HepG2 (cell line): Measurements from ENCODE around the gene EPB41L2. TPM values are rescaled to one million over a fixed set of nuclear protein-coding genes. Genes with fewer than 3 reads are reported as not detected.
A peak's percentile ranks its signal among the peaks of the same experiment; 100 is the strongest.

Source experiments
- ETS1 ChIP-seq: sonication (generic); formaldehyde crosslinking; IDR thresholded peaks from 2 replicates; pipeline ENCODE4 v1.4.0; 2020; ENCODE audit warnings: missing genetic modification reagents
- FLYWCH1 ChIP-seq: sonication (generic); formaldehyde crosslinking; IDR thresholded peaks from 2 replicates; pipeline ENCODE4 v1.8.1; 2023; ENCODE audit warnings: mild to moderate bottlenecking, missing genetic modification reagents
- FOSL1 ChIP-seq: sonication (generic); formaldehyde crosslinking; IDR thresholded peaks from 2 replicates; pipeline ENCODE4 v1.9.0; 2021; ENCODE audit warnings: missing genetic modification reagents, borderline replicate concordance
- FOXO4 ChIP-seq: sonication (generic); formaldehyde crosslinking; conservative IDR thresholded peaks from 2 replicates; pipeline ENCODE4 v1.8.1; 2023; ENCODE audit warnings: missing genetic modification reagents
- HNRNPH1 ChIP-seq: fragments of 200-400 bp; formaldehyde crosslinking; optimal IDR thresholded peaks from 2 replicates; pipeline ENCODE3; 2017; ENCODE audit warnings: mild to moderate bottlenecking, low read depth, low read length
- MED1 ChIP-seq: sonication (generic); formaldehyde crosslinking; IDR thresholded peaks from 2 replicates; pipeline ENCODE4 v1.4.0; 2020; ENCODE audit warnings: missing genetic modification reagents
- MXD4 ChIP-seq: IDR thresholded peaks from 2 replicates; pipeline ENCODE4 v1.6.1; 2016; ENCODE audit warnings: mild to moderate bottlenecking, missing biosample characterization, missing genetic modification reagents
- NFYB ChIP-seq: sonication (generic); formaldehyde crosslinking; IDR thresholded peaks from 2 replicates; pipeline ENCODE4 v1.4.0; 2020; ENCODE audit warnings: missing genetic modification reagents
- NKX3-1 ChIP-seq: sonication (generic); formaldehyde crosslinking; IDR thresholded peaks from 2 replicates; pipeline ENCODE4 v1.5.0; 2020; ENCODE audit warnings: missing genetic modification reagents
- PPARG ChIP-seq: conservative IDR thresholded peaks from 2 replicates; pipeline ENCODE4 v1.6.1; 2016; ENCODE audit warnings: missing biosample characterization, missing genetic modification reagents
- TAF1 ChIP-seq: sonication (generic); formaldehyde crosslinking; IDR thresholded peaks from 2 replicates; pipeline ENCODE4 v1.4.0; 2020; ENCODE audit warnings: missing genetic modification reagents
- TRIM22 ChIP-seq: fragments of 450-650 bp; IDR thresholded peaks from 2 replicates; pipeline ENCODE4 v1.6.1; 2017
- USF2 ChIP-seq, 2 experiments: sonication (generic) in 1 of 2; formaldehyde crosslinking in 1 of 2; IDR thresholded peaks; 2 replicates each; pipeline versions ENCODE4 v1.5.1 to v1.6.1; 2011 to 2020; ENCODE audit warnings: borderline replicate concordance in 1 of 2, low read depth in 1 of 2, low read length in 1 of 2, mild to moderate bottlenecking in 1 of 2, missing genetic modification reagents in 1 of 2, moderate library complexity in 1 of 2
- ZBTB8A ChIP-seq: sonication (generic); formaldehyde crosslinking; IDR thresholded peaks from 2 replicates; pipeline ENCODE4 v1.4.0; 2020; ENCODE audit warnings: mild to moderate bottlenecking, low read depth, missing genetic modification reagents, borderline replicate concordance
- ZFP82 ChIP-seq: sonication (generic); formaldehyde crosslinking; IDR thresholded peaks from 2 replicates; pipeline ENCODE4 v1.5.1; 2020; ENCODE audit warnings: mild to moderate bottlenecking, missing genetic modification reagents, borderline replicate concordance
- ZNF138 ChIP-seq: sonication (generic); formaldehyde crosslinking; IDR thresholded peaks from 2 replicates; pipeline ENCODE4 v1.5.0; 2020; ENCODE audit warnings: mild to moderate bottlenecking, low read depth, missing genetic modification reagents
- ZNF18 ChIP-seq: sonication (generic); formaldehyde crosslinking; IDR thresholded peaks from 2 replicates; pipeline ENCODE4 v1.8.0; 2022; ENCODE audit warnings: mild to moderate bottlenecking, missing genetic modification reagents; ENCODE audit not compliant: insufficient replicate concordance
- ZNF256 ChIP-seq: sonication (generic); formaldehyde crosslinking; conservative IDR thresholded peaks from 2 replicates; pipeline ENCODE4 v1.4.0; 2020; ENCODE audit warnings: missing genetic modification reagents
- ZNF670 ChIP-seq: sonication (generic); formaldehyde crosslinking; IDR thresholded peaks from 2 replicates; pipeline ENCODE4 v1.8.0; 2022; ENCODE audit warnings: mild to moderate bottlenecking, missing genetic modification reagents, borderline replicate concordance
- ZNF891 ChIP-seq: sonication (generic); formaldehyde crosslinking; IDR thresholded peaks from 2 replicates; pipeline ENCODE4 v1.5.0; 2020; ENCODE audit warnings: mild to moderate bottlenecking, missing genetic modification reagents
- polyA plus RNA-seq, 8 experiments: library from polyadenylated mRNA; depleted of rRNA in 3 of 8; stranded (reverse) in 7 of 8; unstranded in 1 of 8; fragments of >200 nt; fragmentation: Illumina TruSeq in 4 of 8; extraction: Trizol in 4 of 8; gene quantifications; 2 replicates each; pipeline versions ENCODE4 v1.2.1 to v1.2.3, GENCODE V29; 2011 to 2016; ENCODE audit warnings: low read depth in 4 of 8, missing spikeins in 1 of 8, mixed read lengths in 1 of 8; ENCODE audit not compliant: insufficient read depth in 1 of 8
- total RNA-seq, 5 experiments: library from RNA; depleted of rRNA; stranded (reverse); fragments of >200 nt; fragmentation: Illumina TruSeq; extraction: Trizol; gene quantifications; 2 replicates each; pipeline ENCODE4 v1.2.3, GENCODE V29; 2016; ENCODE audit warnings: low read depth in 1 of 5

The EPB41L2 gene
- total and polyA plus RNA-seq, 2 of the 13 experiments (the other 11 are each of a cell fraction or from before 2014, with no cell fraction given), result 41.7 to 56.4 TPM

GRCh38 chr6:130853555-130854183 is 209.4 kb downstream of the EPB41L2 start (continued):
- TF ChIP-seq FOXO4 (CRISPR knock-in tag) (0 out of 2 replicates have a peak, but pooled peaks have one; percentile 93), PPARG (0 out of 2 replicates have a peak, but pooled peaks have one; percentile 23), ZNF670 (CRISPR knock-in tag) (no peak), FLYWCH1 (CRISPR knock-in tag) (no peak), FOSL1 (CRISPR knock-in tag) (no peak), NFYB (CRISPR knock-in tag) (0 out of 2 replicates have a peak, but pooled peaks have one; percentile 9), TAF1 (CRISPR knock-in tag) (no peak), NKX3-1 (CRISPR knock-in tag) (no peak), ZFP82 (CRISPR knock-in tag) (0 out of 2 replicates have a peak, but pooled peaks have one; percentile 28), MXD4 (peak; percentile 62; the same call in 1 of the 2 replicates), TRIM22 (no peak), ZNF138 (CRISPR knock-in tag) (0 out of 2 replicates have a peak, but pooled peaks have one; percentile 49), ZBTB8A (CRISPR knock-in tag) (no peak), MED1 (CRISPR knock-in tag) (peak; percentile 76), HNRNPH1 (no peak), ZNF256 (CRISPR knock-in tag) (no peak), ETS1 (CRISPR knock-in tag) (no peak), ZNF891 (no peak), USF2 (IDR thresholded peaks at IDR 0.05; ENCODE audit: low read depth, low read length) (no peak), USF2 (CRISPR knock-in tag; IDR thresholded peaks at IDR 0.05; ENCODE audit: borderline replicate concordance) (no peak), ZNF18 (CRISPR knock-in tag) (no peak)
